Aorta (tissue), 5 donors: ENCODE measurements around the gene RBMY1E. TPM values are rescaled to one million over a fixed set of nuclear protein-coding genes. Genes with fewer than 3 reads are reported as not detected.
"Not testable (repeated sequence)": the region's sequence is repeated elsewhere in the genome, so short reads cannot be mapped to it uniquely, and the experiment has no call there.

ENCODE experiments used
- ATAC-seq: fragments of 200-7000 bp; cut with Tn5 transposase; one replicate; pipeline ENCODE4 v1.9.1; 2022; ENCODE audit warnings: moderate library complexity; ENCODE audit not compliant: low FRiP score
- DNase-seq, 2 donors: peaks; one replicate each; pipeline ENCODE4 v3.0.0-alpha.2; 2020
- H3K27ac ChIP-seq, 2 donors: one replicate each; pipeline ENCODE4 v1.5.1; 2013; ENCODE audit warnings: low read length in 2 of 2, mild to moderate bottlenecking in 2 of 2, moderate library complexity in 2 of 2, control low read depth in 1 of 2, inconsistent platforms in 1 of 2, low read depth in 1 of 2
- H3K27me3 ChIP-seq, 2 donors: one replicate each; pipeline ENCODE4 v1.6.1; 2013; ENCODE audit warnings: control low read depth in 1 of 2, low read length in 1 of 2, mild to moderate bottlenecking in 1 of 2, moderate library complexity in 1 of 2; ENCODE audit not compliant: insufficient read depth in 2 of 2, control insufficient read depth in 1 of 2
- H3K36me3 ChIP-seq, 2 donors: one replicate each; pipeline ENCODE4 v1.6.1; 2013; ENCODE audit warnings: control low read depth in 1 of 2, low read length in 1 of 2, mild to moderate bottlenecking in 1 of 2; ENCODE audit not compliant: insufficient read depth in 2 of 2, control insufficient read depth in 1 of 2
- H3K4me1 ChIP-seq, 2 donors: one replicate each; pipeline ENCODE4 v1.6.1; 2013; ENCODE audit warnings: low read length in 2 of 2, control low read depth in 1 of 2, mild to moderate bottlenecking in 1 of 2, moderate library complexity in 1 of 2; ENCODE audit not compliant: insufficient read depth in 2 of 2, control insufficient read depth in 1 of 2
- H3K4me3 ChIP-seq, 2 donors: one replicate each; pipeline ENCODE4 v1.5.1; 2013; ENCODE audit warnings: low read length in 2 of 2, control low read depth in 1 of 2, mild to moderate bottlenecking in 1 of 2
- H3K9me3 ChIP-seq: one replicate; pipeline ENCODE4 v1.6.1; 2013; ENCODE audit warnings: mild to moderate bottlenecking, low read length; ENCODE audit not compliant: control insufficient read depth
- WGBS, 2 donors: extraction: QIAGEN DNeasy Blood & Tissue Kit; methylation state at CpG; one replicate each; pipeline ENCODE4 v1.1.7; 2013; 5-methylcytosine and 5-hydroxymethylcytosine counted together
- intact Hi-C, 2 donors: fragments of 100-400 bp; cut with DNase I; formaldehyde crosslinking; loops; one replicate each; pipeline versions ENCODE4 v1.14.2 to v1.15.0; 2022
- long read RNA-seq, 2 donors: library from polyadenylated mRNA; unstranded; transcript quantifications; one replicate each; pipeline ENCODE4 v2.0.0, GENCODE V29; 2020 to 2021
- polyA plus RNA-seq, 2 donors: library from polyadenylated mRNA; stranded (reverse); fragments of 200-250 nt; gene quantifications; one replicate each; pipeline ENCODE4 v1.2.3, GENCODE V29; 2013
- total RNA-seq, 2 donors: library from RNA; stranded (reverse); fragmentation: NEBNext Ultra II Directional; extraction: Animal tissue kit (Norgen Biotek cat#: 25700); gene quantifications; one replicate each; pipeline ENCODE4 v1.2.1, GENCODE V29; 2021
- donor health status: healthy with polysubstance abuse.
- donor health status: Bipolar disorder and iron deficiency.
- donor health status: DM: no; HTN: no; CAD: no.
- donor health status: DM: no; HTN: no; CAD: no.
- donor health status: DM: yes; HTN: yes; CAD: no.

Gene RBMY1E
- total RNA-seq, result not detected
- polyA plus RNA-seq, result not detected
- long read RNA-seq, donor 1, result 0 reads
- long read RNA-seq, donor 2, result 0 reads

DNA sequence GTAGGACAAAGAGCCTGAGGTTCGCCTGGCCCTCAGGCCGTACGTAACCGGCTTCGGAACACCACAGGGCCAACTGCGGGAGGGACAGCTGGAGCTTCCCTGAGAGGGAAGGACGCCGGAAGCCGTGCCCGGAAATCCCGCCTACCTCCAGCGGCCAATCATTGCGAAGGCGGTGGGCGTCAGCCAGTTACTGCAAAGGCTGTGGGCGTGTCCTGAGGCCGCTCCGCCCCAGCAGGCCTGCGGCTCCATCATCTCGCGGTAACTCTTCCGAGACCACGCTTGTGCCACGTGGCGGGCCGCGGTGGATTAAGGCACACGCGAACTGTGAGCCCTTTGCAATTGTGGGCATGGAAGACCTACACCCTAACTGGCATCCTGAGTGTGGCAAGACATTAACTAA lies at the start of gene RBMY1E:
Gene RBMY1E (minus strand): TSS at position 101 of the 400 bp plus-strand sequence. CDS start 1,978 bp downstream, outside the sequence.
- ATAC-seq, result not testable (repeated sequence)

DNA sequence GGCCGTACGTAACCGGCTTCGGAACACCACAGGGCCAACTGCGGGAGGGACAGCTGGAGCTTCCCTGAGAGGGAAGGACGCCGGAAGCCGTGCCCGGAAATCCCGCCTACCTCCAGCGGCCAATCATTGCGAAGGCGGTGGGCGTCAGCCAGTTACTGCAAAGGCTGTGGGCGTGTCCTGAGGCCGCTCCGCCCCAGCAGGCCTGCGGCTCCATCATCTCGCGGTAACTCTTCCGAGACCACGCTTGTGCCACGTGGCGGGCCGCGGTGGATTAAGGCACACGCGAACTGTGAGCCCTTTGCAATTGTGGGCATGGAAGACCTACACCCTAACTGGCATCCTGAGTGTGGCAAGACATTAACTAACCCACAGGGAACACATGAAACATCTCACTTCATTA lies 23.4 kb downstream of the RBMY1E start, which contains the start of gene RBMY1D:
Gene RBMY1D (minus strand): TSS at position 101 of the 400 bp plus-strand sequence. CDS start 2,013 bp downstream, outside the sequence.
- H3K4me1 ChIP-seq, H3K9me3 ChIP-seq, ATAC-seq, H3K27ac ChIP-seq, DNase-seq, intact Hi-C loops, H3K36me3 ChIP-seq, H3K27me3 ChIP-seq, H3K4me3 ChIP-seq: not testable (repeated sequence)
- no CpG with 5 or more reads among the region's 28 CpGs for WGBS, 2 donors

More for the DNA sequence above, at the start of gene RBMY1E:
- H3K27ac ChIP-seq, DNase-seq, intact Hi-C loops, H3K9me3 ChIP-seq, H3K4me1 ChIP-seq, H3K27me3 ChIP-seq, H3K36me3 ChIP-seq, H3K4me3 ChIP-seq: not testable (repeated sequence)
- WGBS, 2 donors, result no CpG with 5 or more reads among the region's 29 CpGs

DNA sequence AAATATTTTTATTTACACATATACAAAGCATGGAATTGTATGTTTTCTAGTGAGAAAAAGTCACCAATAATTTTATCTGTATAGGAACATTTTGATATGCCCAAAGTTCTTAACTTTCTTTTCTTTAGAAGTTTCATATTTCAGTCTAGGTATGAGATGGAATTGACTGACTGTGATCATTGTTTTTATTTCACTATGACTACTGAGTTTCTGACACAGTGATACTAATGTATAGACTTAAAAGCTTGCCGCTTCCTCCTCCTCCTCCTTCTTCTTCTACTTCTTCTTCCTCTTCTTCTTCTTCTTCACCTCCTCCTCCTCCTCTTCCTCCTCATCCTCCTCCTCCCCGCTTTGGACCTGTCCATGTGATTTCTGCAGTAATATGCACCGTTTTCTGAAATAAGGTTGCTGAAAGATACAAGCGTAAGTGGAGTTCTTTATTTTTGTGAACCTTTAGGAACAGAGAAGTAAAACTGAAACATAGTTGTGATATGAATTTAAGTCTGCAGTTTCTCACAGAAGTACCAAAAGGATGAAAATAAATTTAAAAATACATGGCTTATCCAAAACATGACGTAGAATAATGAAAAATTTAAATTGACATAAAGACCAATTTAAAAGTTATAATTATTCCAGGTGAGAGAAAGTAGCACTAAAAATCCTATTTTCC lies 48.3 kb downstream of the RBMY1E start:
- intact Hi-C loops, H3K27ac ChIP-seq, H3K4me3 ChIP-seq, ATAC-seq, H3K4me1 ChIP-seq, H3K27me3 ChIP-seq, DNase-seq, H3K36me3 ChIP-seq, H3K9me3 ChIP-seq: not testable (repeated sequence)
- WGBS, 2 donors, result no CpG with 5 or more reads among the region's 5 CpGs

Other genes with a start within 250 kb of the RBMY1E start
- gene RBMY1D, start 23.5 kb downstream of the RBMY1E start, total RNA-seq, result not detected
- not detected for gene RBMY1D, start 23.5 kb downstream of the RBMY1E start, polyA plus RNA-seq